IPS-18c (cell line): Measurements from ENCODE around the gene VPS39.

Source experiments
- H3K4me3 ChIP-seq: 2 replicates; pipeline ENCODE4 v1.7.0; 2013; ENCODE audit warnings: low read depth, mild to moderate bottlenecking, low read length, moderate library complexity; ENCODE audit not compliant: insufficient read depth
- H3K9me3 ChIP-seq: one replicate; pipeline ENCODE4 v1.6.1; 2013; ENCODE audit warnings: mild to moderate bottlenecking, low read length, moderate library complexity; ENCODE audit not compliant: control insufficient read depth, insufficient read depth

VPS39 gene

GRCh38 chr15:42206406-42206805, 1.7 kb downstream of the VPS39 start:
- no peak overlapping the region for H3K4me3 ChIP-seq
- H3K9me3 ChIP-seq: no peaks in the 10 kb centered on the region

GRCh38 chr15:42203891-42204290, 4.2 kb downstream of the VPS39 start:
- no peaks in the 10 kb centered on the region for H3K9me3 ChIP-seq
- H3K4me3 ChIP-seq: no peak overlapping the region

- no peaks in the 10 kb centered on the region for H3K9me3 ChIP-seq
- no peak overlapping the region for H3K4me3 ChIP-seq
Observed at GRCh38 chr15:42202653-42203052, 5.5 kb downstream of the VPS39 start.

GRCh38 chr15:42201801-42202200, 6.3 kb downstream of the VPS39 start:
- H3K9me3 ChIP-seq: no peaks in the 10 kb centered on the region
- H3K4me3 ChIP-seq: no peak overlapping the region

- Histone ChIP-seq H3K4me3 (no peak overlapping the region), H3K9me3 (no peaks in the 10 kb centered on the region)
Observed at GRCh38 chr15:42199126-42199525, 9.0 kb downstream of the VPS39 start.

GRCh38 chr15:42198516-42198915, 9.6 kb downstream of the VPS39 start:
- Histone ChIP-seq H3K9me3 (no peaks in the 10 kb centered on the region), H3K4me3 (no peak overlapping the region)

GRCh38 chr15:42194513-42194912, 13.6 kb downstream of the VPS39 start:
- H3K9me3 ChIP-seq: no peaks in the 10 kb centered on the region
- H3K4me3 ChIP-seq: no peak overlapping the region

- H3K9me3 ChIP-seq: no peaks in the 10 kb centered on the region
Observed at GRCh38 chr15:42193383-42193782, 14.7 kb downstream of the VPS39 start.

GRCh38 chr15:42191610-42192346, 16.3 kb downstream of the VPS39 start:
- Histone ChIP-seq H3K4me3 (no peak overlapping the region), H3K9me3 (no peaks in the 10 kb centered on the region)

More at GRCh38 chr15:42193383-42193782, 14.7 kb downstream of the VPS39 start:
- H3K4me3 ChIP-seq: no peak overlapping the region

GRCh38 chr15:42190370-42190769, 17.7 kb downstream of the VPS39 start:
- no peaks in the 10 kb centered on the region for H3K9me3 ChIP-seq

GRCh38 chr15:42185801-42186200, 22.3 kb downstream of the VPS39 start:
- Histone ChIP-seq H3K9me3 (no peaks in the 10 kb centered on the region), H3K4me3 (no peak overlapping the region)

More at GRCh38 chr15:42190370-42190769, 17.7 kb downstream of the VPS39 start:
- no peak overlapping the region for H3K4me3 ChIP-seq

GRCh38 chr15:42184736-42185135, 23.4 kb downstream of the VPS39 start:
- H3K4me3 ChIP-seq: no peak overlapping the region
- no peaks in the 10 kb centered on the region for H3K9me3 ChIP-seq

- Histone ChIP-seq H3K9me3 (no peaks in the 10 kb centered on the region), H3K4me3 (no peak overlapping the region)
Observed at GRCh38 chr15:42184296-42184695, 23.8 kb downstream of the VPS39 start.

- H3K4me3 ChIP-seq: no peak overlapping the region
Observed at GRCh38 chr15:42182961-42183360, 25.1 kb downstream of the VPS39 start.

GRCh38 chr15:42182328-42182886, 25.7 kb downstream of the VPS39 start:
- no peak overlapping the region for H3K4me3 ChIP-seq
- no peaks in the 10 kb centered on the region for H3K9me3 ChIP-seq

More at GRCh38 chr15:42182961-42183360, 25.1 kb downstream of the VPS39 start:
- no peaks in the 10 kb centered on the region for H3K9me3 ChIP-seq

- Histone ChIP-seq H3K9me3 (no peaks in the 10 kb centered on the region), H3K4me3 (no peak overlapping the region)
Observed at GRCh38 chr15:42178056-42178455, 30.0 kb downstream of the VPS39 start.

GRCh38 chr15:42175671-42176070, 32.4 kb downstream of the VPS39 start:
- no peaks in the 10 kb centered on the region for H3K9me3 ChIP-seq
- H3K4me3 ChIP-seq: no peak overlapping the region

- Histone ChIP-seq H3K4me3 (no peak overlapping the region), H3K9me3 (no peaks in the 10 kb centered on the region)
Observed at GRCh38 chr15:42172475-42172874, 35.6 kb downstream of the VPS39 start.

GRCh38 chr15:42171795-42172194, 36.3 kb downstream of the VPS39 start:
- Histone ChIP-seq H3K9me3 (no peaks in the 10 kb centered on the region), H3K4me3 (no peak overlapping the region)
